Ovary (tissue), 9 donors: ENCODE measurements around the gene SETX. TPM values are rescaled to one million over a fixed set of nuclear protein-coding genes. Genes with fewer than 3 reads are reported as not detected.

Source experiments
- DNase-seq, 5 donors: peaks; one replicate each; pipeline ENCODE4 v3.0.0-alpha.2; 2019 to 2020
- H3K27ac ChIP-seq, 2 donors: fragments of 200-600 bp; one replicate each; pipeline versions ENCODE4 v1.5.1 to v1.8.0; 2019 to 2022
- H3K27me3 ChIP-seq: fragments of 200-600 bp; one replicate; pipeline ENCODE4 v1.8.0; 2022
- H3K36me3 ChIP-seq: fragments of 200-600 bp; sonication (generic); one replicate; pipeline ENCODE4 v1.5.1; 2019
- H3K4me1 ChIP-seq: one replicate; pipeline ENCODE4 v1.8.1; 2013; ENCODE audit warnings: mild to moderate bottlenecking, moderate library complexity; ENCODE audit not compliant: insufficient read depth
- H3K4me3 ChIP-seq: fragments of 200-600 bp; sonication (generic); one replicate; pipeline ENCODE4 v1.5.1; 2017
- H3K9me3 ChIP-seq, 2 donors: fragments of 200-600 bp in 1 of 2; sonication (generic) in 1 of 2; one replicate each; pipeline versions ENCODE4 v1.5.1 to v1.8.1; 2013 to 2019; ENCODE audit warnings: mild to moderate bottlenecking in 1 of 2, moderate library complexity in 1 of 2
- EP300 ChIP-seq: sonication (generic); formaldehyde crosslinking; IDR thresholded peaks from one replicate; pipeline ENCODE4 v1.6.1; 2017; ENCODE audit warnings: antibody characterized with exemption
- POLR2A ChIP-seq: fragments of 450-650 bp; IDR thresholded peaks from one replicate; pipeline ENCODE4 v1.6.1; 2017; ENCODE audit warnings: antibody characterized with exemption, mild to moderate bottlenecking, moderate library complexity
- WGBS, 3 donors: extraction: QIAGEN DNeasy Blood & Tissue Kit in 1 of 3; methylation state at CpG; one replicate each; pipeline versions ENCODE4 v1.1.5 to v1.1.7; 2013 to 2017; 5-methylcytosine and 5-hydroxymethylcytosine counted together
- intact Hi-C, 4 donors: fragments of 100-400 bp; cut with DNase I; formaldehyde crosslinking; loops; one replicate each; pipeline versions ENCODE4 v1.11.0 to v1.15.1; 2022 to 2023
- polyA plus RNA-seq, 2 donors: library from polyadenylated mRNA; stranded (reverse); fragments of 200-250 nt in 1 of 2; fragments of 350-450 nt in 1 of 2; fragmentation: Illumina TruSeq in 1 of 2; extraction: RNeasy Lipid Tissue Mini Kit (QIAGEN cat#74804) in 1 of 2; gene quantifications; one replicate each; pipeline ENCODE4 v1.2.3, GENCODE V29; 2013 to 2014
- total RNA-seq, 7 donors: library from RNA; depleted of rRNA in 2 of 7; stranded (reverse); fragments of >200 nt in 2 of 7; fragmentation: NEBNext Ultra II Directional in 3 of 7; extraction: Animal tissue kit (Norgen Biotek cat#: 25700) in 3 of 7; gene quantifications; one replicate each; pipeline versions ENCODE4 v1.1.0 to v1.2.4, GENCODE V29; 2016 to 2023
- TF ChIP-seq, protein P1 (sequence below), 3 donors: fragments of 450-650 bp in 2 of 3; fragments of 200-600 bp in 1 of 3; IDR thresholded peaks; one replicate each; pipeline versions ENCODE4 v1.5.1 to v1.8.0; 2016 to 2022; ENCODE audit warnings: antibody characterized with exemption in 3 of 3, mild to moderate bottlenecking in 1 of 3
- donor health status: DM: no; HTN: no; CAD: no; lungs with moderate emphysema.
- donor health status: DM: no; HTN: no; CAD: no.
- donor health status: Bipolar disorder and iron deficiency.
- donor health status: DM: yes; HTN: yes; CAD: no.
- donor health status: DM: no; HTN: no; CAD: no.
- donor health status: DM: yes; HTN: yes; CAD: no.

SETX gene
- total and polyA plus RNA-seq, 9 donors, result 19.9 to 51.9 (median 40.8) TPM

DNA sequence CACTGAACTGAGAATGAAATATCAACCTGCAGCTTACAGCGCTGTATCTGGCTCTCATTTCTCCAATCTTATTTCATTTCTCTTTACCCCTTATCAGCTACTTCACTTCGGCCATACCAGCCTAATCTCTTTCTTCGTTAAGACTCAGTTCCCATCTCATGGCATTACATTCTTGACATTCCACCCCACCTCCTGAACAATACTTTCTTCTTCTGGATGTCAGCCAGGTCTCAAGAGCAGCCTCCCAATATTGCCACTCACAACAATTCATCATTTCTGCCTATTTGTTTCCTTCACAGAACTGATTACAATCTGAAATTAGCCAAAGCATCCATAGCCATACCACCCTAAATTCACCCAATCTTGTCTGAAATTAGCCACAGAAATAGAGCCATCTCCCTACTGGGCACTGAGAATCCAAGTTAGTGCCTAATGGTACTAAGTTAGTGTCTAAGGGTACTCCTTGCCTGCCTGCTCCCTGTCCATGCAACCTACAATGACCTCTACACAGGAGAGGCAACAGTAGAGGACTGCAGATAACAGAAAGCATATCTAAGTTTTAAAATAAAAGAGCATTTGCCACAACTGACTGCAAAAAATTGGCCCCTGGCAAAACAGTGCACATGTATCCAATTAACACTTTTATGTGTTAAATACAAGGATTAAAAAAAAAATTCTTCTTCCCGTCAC lies 35.2 kb downstream of the SETX start:
- DNase-seq, result no peak
- Histone ChIP-seq H3K4me3 (no peak overlapping the region), H3K36me3 (no peaks in the 10 kb centered on the region), H3K27ac (no peak overlapping the region), H3K9me3 (no peaks in the 10 kb centered on the region), H3K27me3 (no peaks in the 10 kb centered on the region), H3K4me1 (peaks cover 4% of the 10 kb centered on the region)
- TF ChIP-seq EP300 (no peak), POLR2A (no peak)
- TF ChIP-seq, protein P1, sequence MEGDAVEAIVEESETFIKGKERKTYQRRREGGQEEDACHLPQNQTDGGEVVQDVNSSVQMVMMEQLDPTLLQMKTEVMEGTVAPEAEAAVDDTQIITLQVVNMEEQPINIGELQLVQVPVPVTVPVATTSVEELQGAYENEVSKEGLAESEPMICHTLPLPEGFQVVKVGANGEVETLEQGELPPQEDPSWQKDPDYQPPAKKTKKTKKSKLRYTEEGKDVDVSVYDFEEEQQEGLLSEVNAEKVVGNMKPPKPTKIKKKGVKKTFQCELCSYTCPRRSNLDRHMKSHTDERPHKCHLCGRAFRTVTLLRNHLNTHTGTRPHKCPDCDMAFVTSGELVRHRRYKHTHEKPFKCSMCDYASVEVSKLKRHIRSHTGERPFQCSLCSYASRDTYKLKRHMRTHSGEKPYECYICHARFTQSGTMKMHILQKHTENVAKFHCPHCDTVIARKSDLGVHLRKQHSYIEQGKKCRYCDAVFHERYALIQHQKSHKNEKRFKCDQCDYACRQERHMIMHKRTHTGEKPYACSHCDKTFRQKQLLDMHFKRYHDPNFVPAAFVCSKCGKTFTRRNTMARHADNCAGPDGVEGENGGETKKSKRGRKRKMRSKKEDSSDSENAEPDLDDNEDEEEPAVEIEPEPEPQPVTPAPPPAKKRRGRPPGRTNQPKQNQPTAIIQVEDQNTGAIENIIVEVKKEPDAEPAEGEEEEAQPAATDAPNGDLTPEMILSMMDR (IDR thresholded peaks at IDR 0.05), result no peak
- WGBS, 3 donors, result 57 to 59% (median 57%) methylated on average over 4 of the region's 4 CpGs
- intact Hi-C loops, result no loop called here

DNA sequence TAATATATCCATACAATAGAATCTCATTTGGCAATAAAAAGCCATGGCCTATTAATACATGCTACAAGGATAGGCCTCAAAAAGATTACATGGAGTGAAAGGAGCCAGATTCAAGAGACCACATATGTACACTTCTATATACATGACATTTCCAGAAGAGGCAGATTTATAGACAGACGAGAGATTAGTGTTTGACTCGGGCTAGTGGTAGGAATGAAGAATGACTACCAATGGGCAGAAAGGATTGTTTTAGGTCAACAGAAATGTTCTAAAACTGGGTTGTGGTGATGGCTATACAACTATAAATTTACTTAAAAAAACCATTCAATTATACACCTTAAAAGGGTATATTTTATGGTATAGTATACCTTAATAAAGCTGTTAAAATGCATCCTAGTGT lies 41.9 kb downstream of the SETX start:
- DNase-seq, result no peak
- intact Hi-C loops, result no loop called here
- TF ChIP-seq POLR2A, result no peak
- TF ChIP-seq, protein P1 (IDR thresholded peaks at IDR 0.05), result no peak
- no peak for TF ChIP-seq EP300
- no peaks in the 10 kb centered on the region for H3K4me1 ChIP-seq
- peaks cover 0 to 3% of the 10 kb centered on the region in 2 donors for H3K9me3 ChIP-seq
- H3K27me3 ChIP-seq, result no peaks in the 10 kb centered on the region
- no peaks in the 10 kb centered on the region for H3K36me3 ChIP-seq
- WGBS, 3 donors, result 72 to 85% (median 82%) methylated on average over 2 of the region's 2 CpGs
- no peak overlapping the region for H3K27ac ChIP-seq
- no peak overlapping the region for H3K4me3 ChIP-seq

DNA sequence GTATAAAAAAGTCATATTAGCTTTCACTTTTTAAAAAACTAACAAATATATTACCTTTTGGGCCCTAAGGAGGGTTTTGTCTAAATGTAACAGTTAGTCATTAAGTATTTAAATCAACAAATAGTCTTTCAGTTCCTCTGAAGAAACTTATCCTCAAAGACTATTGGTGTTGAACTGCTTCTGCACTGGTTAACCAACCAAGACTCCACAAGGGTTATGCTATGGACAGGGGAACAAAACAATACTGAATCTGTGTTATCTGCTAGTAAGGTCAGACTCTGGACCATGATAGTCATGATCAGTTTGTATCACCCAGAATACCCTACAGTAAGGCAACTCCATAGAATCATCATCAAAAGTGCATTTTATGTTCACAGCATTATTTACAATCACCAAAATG lies 42.4 kb downstream of the SETX start:
- Histone ChIP-seq H3K4me1 (no peaks in the 10 kb centered on the region), H3K36me3 (no peaks in the 10 kb centered on the region), H3K27me3 (no peaks in the 10 kb centered on the region), H3K4me3 (no peak overlapping the region), H3K27ac (no peak overlapping the region), H3K9me3 (peaks cover 0 to 3% of the 10 kb centered on the region in 2 donors)
- intact Hi-C loops, result no loop called here
- TF ChIP-seq, protein P1 (IDR thresholded peaks at IDR 0.05), result no peak
- TF ChIP-seq POLR2A, result no peak
- no peak for TF ChIP-seq EP300
- no peak for DNase-seq

DNA sequence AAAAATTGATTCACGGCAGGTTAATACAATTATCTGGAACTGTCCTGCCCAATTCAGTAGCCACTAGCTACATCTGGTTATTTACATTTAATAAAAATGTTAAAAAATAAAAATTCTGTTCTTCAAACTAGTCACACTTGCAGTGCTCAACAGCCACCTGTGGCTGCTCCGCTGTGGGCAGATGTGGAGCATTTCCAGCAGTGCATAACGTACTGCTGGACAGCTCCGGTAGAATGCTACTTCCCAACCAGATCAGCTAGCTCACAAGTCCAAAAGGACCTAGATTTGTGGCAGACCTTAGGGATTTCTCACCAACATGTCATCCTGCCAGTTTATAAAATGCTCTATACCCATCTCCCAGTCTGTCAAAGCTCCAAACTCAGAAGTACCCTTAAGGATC lies 42.8 kb downstream of the SETX start:
- H3K36me3 ChIP-seq, result no peaks in the 10 kb centered on the region
- intact Hi-C loops, result no loop called here
- H3K9me3 ChIP-seq, result peaks cover 0 to 3% of the 10 kb centered on the region in 2 donors
- H3K4me1 ChIP-seq, result no peaks in the 10 kb centered on the region
- H3K27me3 ChIP-seq, result no peaks in the 10 kb centered on the region
- TF ChIP-seq EP300, result no peak
- no peak for TF ChIP-seq POLR2A
- TF ChIP-seq, protein P1 (IDR thresholded peaks at IDR 0.05), result no peak
- H3K4me3 ChIP-seq, result no peak overlapping the region
- H3K27ac ChIP-seq, result no peak overlapping the region
- WGBS, 3 donors, result 76 to 80% (median 77%) methylated on average over 4 of the region's 4 CpGs
- no peak for DNase-seq
